ENCODE data around the gene SH3PXD2B. TPM values are rescaled to one million over a fixed set of nuclear protein-coding genes. Genes with fewer than 3 reads are reported as not detected.

Gene SH3PXD2B
- total and polyA plus RNA-seq, 8 donors = 4.2 to 24.9 (median 11.0) TPM

- no peaks in the 10 kb centered on the region for H3K36me3 ChIP-seq
- intact Hi-C loops (cut with DNase I) = no loop called here
- H3K4me1 ChIP-seq = peaks cover 4 to 6% (median 5%) of the 10 kb centered on the region in 3 donors
- no peaks in the 10 kb centered on the region for H3K27me3 ChIP-seq
- no peak overlapping the region for H3K4me3 ChIP-seq
- no peak for TF ChIP-seq CTCF (IDR thresholded peaks at IDR 0.05)
- no peak for DNase-seq
- WGBS, 2 donors = 96 to 97% methylated on average over 9 of the region's 9 CpGs
- FAIRE-seq = no peak
- no peak for ATAC-seq
- no peak overlapping the region for H3K27ac ChIP-seq
- H3K9me3 ChIP-seq = no peaks in the 10 kb centered on the region
Measured at GRCh38 chr5:172325452-172325851, 128.9 kb downstream of the SH3PXD2B start.

- Histone ChIP-seq H3K27ac (peak overlapping the region; percentile 0 to 53 (median 39)), H3K27me3 (no peaks in the 10 kb centered on the region), H3K4me3 (no peak overlapping the region), H3K4me1 (peaks cover 4 to 6% (median 5%) of the 10 kb centered on the region in 3 donors), H3K9me3 (no peaks in the 10 kb centered on the region), H3K36me3 (no peaks in the 10 kb centered on the region)
- peak; percentile 89 to 95 (median 93) for ATAC-seq
- intact Hi-C loops (cut with DNase I) = no loop called here
- DNase-seq = peak in 4 of 6 donors; percentile 31 to 51 (median 40)
- no peak for TF ChIP-seq CTCF (IDR thresholded peaks at IDR 0.05)
- WGBS, 2 donors = 51 to 58% methylated on average over 9 of the region's 9 CpGs
- FAIRE-seq = no peak
Measured at GRCh38 chr5:172322028-172322965, 132.0 kb downstream of the SH3PXD2B start.

GRCh38 chr5:172321593-172321992 lies 132.7 kb downstream of the SH3PXD2B start:
- Histone ChIP-seq H3K27me3 (no peaks in the 10 kb centered on the region), H3K27ac (peak overlapping the region in 3 of 4 donors; percentile 0 to 53 (median 45)), H3K4me3 (no peak overlapping the region), H3K9me3 (no peaks in the 10 kb centered on the region), H3K4me1 (peaks cover 4 to 6% (median 5%) of the 10 kb centered on the region in 3 donors), H3K36me3 (no peaks in the 10 kb centered on the region)
- no peak for TF ChIP-seq CTCF (IDR thresholded peaks at IDR 0.05)
- intact Hi-C loops (cut with DNase I) = no loop called here
- peak; percentile 44 to 76 (median 56) for ATAC-seq
- no peak for DNase-seq
- FAIRE-seq = no peak

GRCh38 chr5:172319708-172320441 lies 134.4 kb downstream of the SH3PXD2B start:
- FAIRE-seq (no peak), DNase-seq (no peak), ATAC-seq (no peak)
- H3K36me3 ChIP-seq = no peaks in the 10 kb centered on the region
- no peaks in the 10 kb centered on the region for H3K27me3 ChIP-seq
- no peak overlapping the region for H3K4me3 ChIP-seq
- TF ChIP-seq CTCF (IDR thresholded peaks at IDR 0.05) = no peak
- no peak overlapping the region for H3K27ac ChIP-seq
- 93 to 94% methylated on average over 4 of the region's 4 CpGs for WGBS, 2 donors
- no peaks in the 10 kb centered on the region for H3K9me3 ChIP-seq
- intact Hi-C loops (cut with DNase I) = no loop called here
- peaks cover 4 to 6% (median 5%) of the 10 kb centered on the region in 3 donors for H3K4me1 ChIP-seq
